ENCODE measurements around the gene ERFL.
A peak's percentile ranks its signal among the peaks of the same experiment; 100 is the strongest.

ERFL gene

DNA sequence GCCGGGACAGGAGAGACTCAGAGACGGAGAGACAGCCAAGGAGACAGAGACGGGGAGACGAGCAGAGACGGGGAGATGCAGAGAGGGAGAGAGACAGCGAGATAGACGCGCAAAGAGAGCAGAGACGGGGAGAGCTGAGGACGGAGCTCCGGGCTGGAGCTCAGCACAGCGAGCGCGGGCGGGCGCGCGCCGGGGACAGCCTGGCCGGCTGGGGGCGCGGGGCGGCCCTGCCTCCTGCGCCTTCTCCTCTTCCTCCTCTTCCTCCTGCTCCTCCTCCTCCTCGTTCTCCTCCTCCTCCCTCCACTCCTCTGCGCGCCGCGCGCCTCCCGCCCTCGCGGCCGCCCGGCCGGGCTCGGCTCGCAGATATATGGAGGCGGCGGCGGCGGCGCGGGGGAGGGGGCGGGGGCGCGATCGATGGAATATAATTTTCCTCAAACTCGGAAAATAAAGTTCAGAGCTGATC, at the start of gene ERFL:
Gene ERFL, minus strand, starts transcription at position 229 of the 463 bp plus-strand sequence. CDS start 15,530 bp downstream, outside the sequence.
- peak; percentile 22 for DNase-seq

DNA sequence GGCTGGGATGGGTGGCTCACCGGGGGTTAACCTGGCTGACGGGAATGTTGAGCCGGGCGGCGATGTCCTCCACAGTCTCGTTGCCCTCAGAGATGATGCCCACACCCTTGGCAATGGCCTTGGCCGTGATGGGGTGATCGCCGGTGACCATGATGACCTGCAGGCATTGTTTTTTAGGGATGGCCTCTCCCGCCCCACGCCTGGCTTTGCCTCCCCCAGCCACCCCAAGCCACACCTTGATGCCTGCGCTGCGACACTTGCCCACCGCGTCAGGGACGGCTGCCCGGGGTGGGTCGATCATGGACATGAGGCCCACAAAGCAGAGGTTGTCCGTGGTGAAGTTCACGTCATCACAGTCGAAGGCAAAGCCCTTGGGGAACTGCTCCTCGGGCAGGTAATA, 49.7 kb upstream of the ERFL start:
- no peak for DNase-seq

- no peak for DNase-seq
Observed at GRCh38 chr19:41974652-41975051, 46.4 kb upstream of the ERFL start.

DNA sequence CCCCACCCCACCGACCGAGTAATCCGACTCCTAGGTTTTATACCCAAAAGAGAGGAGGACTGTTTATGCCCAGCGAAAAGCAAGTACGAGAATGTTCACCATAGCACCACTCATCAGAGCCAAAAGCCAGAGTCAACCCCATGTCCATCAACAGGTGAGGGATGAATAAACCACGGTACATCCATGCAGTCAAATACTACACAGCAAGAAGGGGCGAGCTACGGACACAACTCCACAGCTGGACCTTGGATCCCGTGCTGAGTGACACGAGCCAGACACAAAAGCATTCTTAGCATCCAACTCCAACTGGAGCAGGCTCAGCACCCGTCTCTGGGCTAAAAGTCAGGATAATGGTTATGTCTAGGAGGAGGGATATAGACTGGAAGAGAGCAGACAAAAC, 43.1 kb upstream of the ERFL start:
- DNase-seq = no peak

GRCh38 chr19:41969772-41970458, 41.7 kb upstream of the ERFL start:
- DNase-seq = no peak

GRCh38 chr19:41968751-41969595, 40.7 kb upstream of the ERFL start:
- DNase-seq = no peak

DNA sequence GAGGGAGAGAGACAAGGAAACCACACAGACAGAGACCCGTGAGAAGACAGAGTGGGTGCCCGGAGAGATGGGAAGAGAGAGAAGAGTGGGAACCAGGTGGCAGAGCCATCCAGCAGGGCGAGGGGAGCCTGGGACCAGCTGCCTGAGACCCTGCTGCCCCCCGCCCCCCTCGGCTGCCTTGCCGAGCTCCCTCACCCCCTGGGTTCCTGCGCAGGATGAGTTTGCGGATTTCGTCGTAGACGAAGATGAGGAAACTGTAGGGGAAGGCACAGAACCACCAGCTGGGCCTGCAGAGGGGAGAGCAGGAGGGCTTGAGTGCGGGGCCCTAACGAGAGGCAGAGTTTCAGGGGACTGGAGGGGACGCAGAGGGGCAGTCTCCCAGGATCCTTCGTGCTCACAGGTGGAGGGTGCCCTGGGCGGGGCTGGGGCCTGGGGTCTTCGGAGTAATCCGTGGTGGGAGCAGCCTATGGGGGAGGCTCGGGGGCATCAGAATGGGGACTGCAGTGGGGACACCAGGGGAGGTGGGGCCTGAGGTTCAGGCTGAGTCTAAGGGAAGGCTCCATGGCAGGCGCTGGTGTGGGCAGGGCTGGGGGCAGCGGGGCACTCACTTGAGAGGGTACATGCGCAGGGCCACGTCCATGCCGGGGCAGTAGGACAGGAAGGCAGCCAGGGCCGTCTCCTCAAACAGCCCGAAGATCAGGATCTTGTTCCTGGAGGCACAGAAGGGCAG, 39.0 kb upstream of the ERFL start:
- no peak for DNase-seq

- no peak for DNase-seq
Observed at GRCh38 chr19:41965106-41965505, 36.9 kb upstream of the ERFL start.

GRCh38 chr19:41960973-41961372, 32.7 kb upstream of the ERFL start:
- no peak for DNase-seq

DNA sequence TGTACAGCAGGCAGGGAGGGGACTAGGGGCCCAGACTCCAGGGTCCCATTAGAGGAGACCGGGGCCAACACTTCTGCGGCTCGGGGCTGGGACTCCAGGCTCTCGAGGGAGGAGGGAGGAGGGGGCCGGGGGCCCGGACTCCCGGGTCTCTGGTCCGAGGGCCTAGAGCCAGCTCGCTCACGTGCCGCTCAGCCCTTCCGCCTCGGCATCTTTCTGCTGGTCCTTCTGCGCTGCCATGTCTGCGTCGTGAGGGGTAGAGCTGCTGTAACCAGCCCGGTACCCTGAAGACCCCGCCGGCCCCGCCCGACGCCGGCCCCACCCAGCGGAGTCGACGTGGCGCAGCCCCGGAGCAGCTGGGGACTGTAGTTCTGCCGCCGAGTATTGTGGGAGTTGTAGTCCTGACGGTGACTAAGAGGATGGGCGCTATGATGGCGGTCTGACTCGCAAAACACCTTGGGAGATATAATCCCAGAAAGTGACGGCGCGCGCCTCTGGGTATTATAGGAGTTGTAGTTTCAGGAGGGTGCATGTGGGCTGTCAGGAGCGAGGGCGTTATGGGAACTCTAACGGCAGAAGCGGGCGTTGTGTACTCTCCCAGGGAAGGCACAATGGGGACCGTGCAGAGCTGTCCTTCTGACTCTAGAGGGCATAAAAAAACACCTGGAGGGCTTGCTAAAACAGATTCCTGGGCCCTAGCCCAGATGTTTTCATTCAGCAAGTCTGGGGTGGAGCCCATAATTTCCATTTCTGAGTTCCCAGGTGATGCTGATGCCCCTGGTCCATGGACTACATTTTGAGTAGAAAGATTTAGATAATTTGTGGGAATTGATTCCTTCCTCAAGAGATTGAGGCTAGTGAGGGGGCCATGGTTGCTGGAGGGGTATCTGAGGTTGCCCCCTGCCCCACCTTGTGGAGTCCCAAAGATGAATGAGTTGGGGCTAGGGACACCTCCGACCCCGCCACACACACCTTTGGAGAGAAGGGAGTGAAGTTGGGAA, 31.1 kb upstream of the ERFL start, which contains the start of gene RABAC1:
Gene RABAC1, minus strand, starts transcription at position 266 of the 998 bp plus-strand sequence. Its CDS starts 29 bp downstream, at position 237.
- DNase-seq = peak; percentile 87

- peak; percentile 83 for DNase-seq
Observed at GRCh38 chr19:41958367-41959055, 30.3 kb upstream of the ERFL start.

- DNase-seq = peak; percentile 12
Observed at GRCh38 chr19:41957838-41958366, 29.7 kb upstream of the ERFL start.

DNA sequence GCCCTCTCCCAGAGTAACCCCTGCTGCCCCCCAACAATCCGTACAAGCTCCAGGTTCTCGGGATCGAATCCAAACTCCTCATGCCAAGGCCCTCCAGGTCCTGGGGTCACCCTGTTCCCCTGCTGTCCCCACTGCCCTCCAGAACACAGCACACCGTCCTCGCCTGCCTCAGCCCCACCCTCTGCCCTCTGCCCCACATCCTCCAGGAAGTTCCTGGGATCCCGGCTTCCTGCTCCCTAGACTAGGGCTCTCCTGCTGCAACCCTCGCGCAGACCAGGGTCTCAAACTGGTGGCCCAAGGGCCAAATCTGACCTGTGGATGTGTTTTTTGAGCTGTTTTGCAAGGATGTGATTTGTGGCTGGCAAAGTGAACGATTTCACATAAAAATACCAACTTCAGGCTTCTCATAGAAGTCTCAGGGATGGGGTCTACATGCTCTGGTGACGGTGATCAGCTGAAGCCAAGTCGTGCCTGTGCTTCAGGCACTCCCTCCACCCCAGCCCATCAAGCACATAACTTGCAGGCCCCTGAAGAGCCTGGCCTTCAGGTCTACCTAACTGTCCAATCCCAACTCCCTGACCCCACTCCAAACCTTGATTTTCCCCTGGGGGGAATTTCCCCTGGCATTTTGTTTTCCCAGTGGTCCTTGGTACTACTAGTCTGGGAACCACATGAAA, 29.1 kb upstream of the ERFL start:
- DNase-seq = no peak

DNA sequence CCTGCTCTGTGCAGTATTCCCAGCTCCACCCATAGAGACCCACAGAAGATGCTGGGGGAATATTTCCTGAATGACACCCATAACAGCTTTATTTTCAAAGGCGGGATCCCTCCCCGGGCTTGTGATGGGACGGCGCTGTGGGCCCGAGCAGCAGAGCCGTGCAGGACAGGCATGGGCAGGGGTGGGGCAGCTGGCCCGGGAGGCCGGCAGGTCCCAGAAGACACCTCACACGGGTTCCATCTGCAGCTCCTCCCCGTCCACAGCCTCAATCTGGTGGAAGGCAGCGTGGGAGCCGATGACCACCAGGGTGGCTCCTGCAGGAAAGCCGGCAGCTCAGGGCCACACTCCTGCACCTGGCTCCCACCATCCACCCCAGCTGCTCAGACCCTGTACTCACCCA, 28.4 kb upstream of the ERFL start:
- no peak for DNase-seq

DNA sequence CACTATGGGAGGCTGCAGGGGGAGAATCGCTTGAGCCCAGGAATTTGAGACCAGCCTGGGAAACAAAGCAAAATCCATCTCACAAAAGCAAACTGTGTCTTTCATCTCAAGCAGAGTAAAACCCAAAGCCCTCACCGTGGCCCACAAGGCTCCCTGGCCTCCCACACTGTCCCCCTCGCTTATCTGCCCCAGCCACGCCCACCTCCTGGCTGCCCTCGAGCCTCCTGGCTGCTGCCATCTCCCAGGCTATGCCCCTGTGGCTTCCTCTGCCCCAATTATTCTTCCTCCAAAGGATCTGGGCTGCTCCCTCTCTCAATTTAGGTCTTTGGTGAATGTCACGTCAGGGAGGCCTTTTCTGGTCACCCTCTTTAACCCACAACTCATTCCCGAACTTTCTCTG, 27.3 kb upstream of the ERFL start:
- DNase-seq = no peak

DNA sequence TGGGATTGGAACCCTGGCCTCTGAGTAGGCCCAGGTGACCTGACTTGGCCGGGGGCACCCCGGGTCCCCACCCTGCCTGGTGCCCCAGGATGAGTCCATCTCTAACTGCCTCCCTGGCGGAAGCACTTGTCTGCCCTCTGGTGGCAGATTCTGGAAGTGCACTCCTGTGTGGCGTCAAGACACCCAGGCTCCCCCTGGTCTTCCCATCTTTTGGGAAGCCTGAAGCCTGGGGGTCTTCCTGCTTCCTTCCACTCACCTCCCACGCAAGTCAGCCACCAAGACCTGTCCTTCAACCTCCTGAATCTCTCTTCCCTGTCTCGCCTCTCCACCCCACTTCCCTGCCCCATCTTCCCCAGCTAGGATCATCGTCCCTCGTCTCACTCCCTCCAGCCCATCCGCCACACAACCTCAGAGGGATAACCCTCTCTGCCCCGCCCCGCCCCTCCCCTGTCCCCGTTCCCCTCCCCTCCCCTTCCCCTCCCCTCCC, 23.5 kb upstream of the ERFL start:
- peak; percentile 80 for DNase-seq

GRCh38 chr19:41947091-41947490, 18.8 kb upstream of the ERFL start:
- DNase-seq = no peak

DNA sequence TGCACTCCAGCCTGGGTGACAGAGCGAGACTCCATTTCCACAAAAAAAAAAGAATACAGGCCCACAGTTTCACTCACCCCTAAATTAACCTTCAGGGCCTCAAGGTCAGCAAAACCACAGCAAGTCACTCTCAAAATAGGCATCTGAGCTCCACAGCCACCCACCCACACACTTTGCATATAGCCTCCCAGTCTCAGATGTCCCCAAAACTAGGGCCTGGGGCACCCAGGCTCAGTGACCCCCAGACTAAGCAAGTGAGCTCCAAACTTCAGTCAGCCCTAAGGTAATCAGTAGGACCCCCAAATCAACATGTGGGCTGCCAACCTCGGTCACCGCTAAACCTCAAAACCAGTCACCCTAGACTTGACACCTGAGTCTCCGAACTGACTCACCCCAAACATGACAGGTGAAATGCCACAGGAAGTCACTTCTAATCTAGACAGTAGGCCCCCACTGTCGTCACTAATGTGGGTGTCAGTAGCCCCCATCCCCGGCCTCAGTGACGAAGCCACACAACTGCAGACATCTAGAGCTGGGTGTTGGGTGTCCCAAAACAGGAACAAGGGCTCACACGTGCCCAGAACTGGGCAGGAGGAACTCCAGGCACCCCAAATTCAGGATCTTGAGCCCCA, 17.0 kb upstream of the ERFL start:
- peak; percentile 89 for DNase-seq

DNA sequence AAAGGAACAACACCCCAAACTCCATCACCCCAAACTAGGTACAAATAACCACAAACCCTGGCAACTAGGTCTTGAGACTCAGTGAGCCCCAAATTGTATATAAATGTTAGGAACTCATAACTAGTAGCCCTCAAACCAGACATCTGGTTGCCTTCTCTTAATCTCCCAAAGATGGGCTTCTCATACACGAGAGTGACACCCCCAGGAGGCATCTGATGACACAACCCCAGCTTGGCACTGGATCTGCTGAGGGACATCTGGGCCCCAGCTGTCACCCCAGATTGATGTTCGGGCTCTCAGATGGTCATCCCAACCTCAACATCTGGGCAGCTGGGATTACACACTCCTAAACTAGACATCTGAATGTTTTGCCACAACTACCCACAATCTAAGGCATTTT, 16.1 kb upstream of the ERFL start:
- no peak for DNase-seq
